DND-41 (cell line): ENCODE data around the gene PTGIR.

Source experiments
- CTCF ChIP-seq: IDR thresholded peaks from 2 replicates; pipeline ENCODE4 v1.5.1; 2012; ENCODE audit warnings: borderline replicate concordance, low read length, moderate library complexity, mild to moderate bottlenecking; ENCODE audit not compliant: poor library complexity, severe bottlenecking; ENCODE audit errors: extremely low read depth
- EZH2 ChIP-seq: IDR thresholded peaks from 3 replicates; pipeline ENCODE4 v1.6.1; 2012; ENCODE audit warnings: borderline replicate concordance, low read depth, mild to moderate bottlenecking, moderate library complexity, low read length, inconsistent platforms; ENCODE audit not compliant: severe bottlenecking

- no peak for TF ChIP-seq CTCF
- TF ChIP-seq EZH2, result no peak
Measured at GRCh38 chr19:46608581-46609345, 16.1 kb downstream of the PTGIR start.
